Natural killer cell (primary cell): ENCODE results near the gene PTGES3L. TPM values are rescaled to one million over a fixed set of nuclear protein-coding genes. Genes with fewer than 3 reads are reported as not detected.
A peak's percentile ranks its signal among the peaks of the same experiment; 100 is the strongest.
"Not testable (repeated sequence)": the region's sequence is repeated elsewhere in the genome, so short reads cannot be mapped to it uniquely, and the experiment has no call there.

Source experiments
- ATAC-seq, 3 donors: fragments of 150-1000 bp in 2 of 3; fragments of 200-7000 bp in 1 of 3; cut with Tn5 transposase; 1 replicate in 1 of 3; 2 replicates in 2 of 3; pipeline ENCODE4 v1.10.0; 2021; ENCODE audit warnings: mild to moderate bottlenecking in 2 of 3, moderate library complexity in 2 of 3
- DNase-seq, 2 donors: peaks; one replicate each; pipeline versions ENCODE4 v3.0.0 to v3.0.0-alpha.2; 2013 to 2021; ENCODE audit warnings: mixed read lengths in 1 of 2
- H3K27ac ChIP-seq: one replicate; pipeline ENCODE4 v1.5.1; 2013; ENCODE audit warnings: mild to moderate bottlenecking, low read length
- H3K27me3 ChIP-seq: one replicate; pipeline ENCODE4 v1.6.1; 2013; ENCODE audit warnings: low read length; ENCODE audit not compliant: control insufficient read depth, insufficient read depth
- H3K36me3 ChIP-seq: one replicate; pipeline ENCODE4 v1.6.1; 2013; ENCODE audit warnings: low read length; ENCODE audit not compliant: control insufficient read depth, insufficient read depth
- H3K4me1 ChIP-seq: one replicate; pipeline ENCODE4 v1.6.1; 2013; ENCODE audit warnings: low read length; ENCODE audit not compliant: control insufficient read depth, insufficient read depth
- H3K4me3 ChIP-seq: one replicate; pipeline ENCODE4 v1.5.1; 2013; ENCODE audit warnings: low read length
- H3K9me3 ChIP-seq: one replicate; pipeline ENCODE4 v1.6.1; 2013; ENCODE audit warnings: low read length; ENCODE audit not compliant: control insufficient read depth, insufficient read depth
- H3K27ac Mint-ChIP-seq, 2 donors: one replicate each; pipeline ENCODE4 v1.8.0; 2022; ENCODE audit warnings: mild to moderate bottlenecking in 2 of 2, mixed read lengths in 2 of 2, moderate library complexity in 1 of 2
- H3K27me3 Mint-ChIP-seq, 2 donors: one replicate each; pipeline ENCODE4 v1.8.0; 2022; ENCODE audit warnings: low read depth in 2 of 2, mixed read lengths in 2 of 2
- H3K36me3 Mint-ChIP-seq: one replicate; pipeline ENCODE4 v1.8.0; 2022; ENCODE audit warnings: mixed read lengths
- H3K4me1 Mint-ChIP-seq, 2 donors: one replicate each; pipeline ENCODE4 v1.8.0; 2022; ENCODE audit warnings: mixed read lengths in 2 of 2
- H3K4me3 Mint-ChIP-seq: one replicate; pipeline ENCODE4 v1.8.0; 2022; ENCODE audit warnings: mild to moderate bottlenecking, moderate library complexity, mixed read lengths
- H3K9me3 Mint-ChIP-seq, 2 donors: one replicate each; pipeline ENCODE4 v1.8.0; 2022; ENCODE audit warnings: mixed read lengths in 2 of 2
- CTCF ChIP-seq: fragments of 200-600 bp; IDR thresholded peaks from one replicate; pipeline ENCODE4 v1.8.0; 2022; ENCODE audit warnings: antibody characterized with exemption
- WGBS: methylation state at CpG from one replicate; pipeline ENCODE4 v1.1.7; 2013; ENCODE audit warnings: missing lambda C conversion rate; ENCODE audit not compliant: insufficient coverage; 5-methylcytosine and 5-hydroxymethylcytosine counted together
- intact Hi-C: fragments of 100-400 bp; cut with micrococcal nuclease; formaldehyde crosslinking; loops from one replicate; pipeline ENCODE4 v1.14.2; 2022
- total RNA-seq, 4 donors: library from RNA; stranded (reverse); fragments of 120-200 nt in 1 of 4; gene quantifications; one replicate each; pipeline versions ENCODE4 v1.2.3 to v1.2.4, GENCODE V29; 2013 to 2022

The PTGES3L gene
- total RNA-seq, 3 donors from 2014 or later (not counting 1 experiment from before 2014, with no cell fraction given) = 0.53 to 0.87 TPM; not detected in 1

DNA sequence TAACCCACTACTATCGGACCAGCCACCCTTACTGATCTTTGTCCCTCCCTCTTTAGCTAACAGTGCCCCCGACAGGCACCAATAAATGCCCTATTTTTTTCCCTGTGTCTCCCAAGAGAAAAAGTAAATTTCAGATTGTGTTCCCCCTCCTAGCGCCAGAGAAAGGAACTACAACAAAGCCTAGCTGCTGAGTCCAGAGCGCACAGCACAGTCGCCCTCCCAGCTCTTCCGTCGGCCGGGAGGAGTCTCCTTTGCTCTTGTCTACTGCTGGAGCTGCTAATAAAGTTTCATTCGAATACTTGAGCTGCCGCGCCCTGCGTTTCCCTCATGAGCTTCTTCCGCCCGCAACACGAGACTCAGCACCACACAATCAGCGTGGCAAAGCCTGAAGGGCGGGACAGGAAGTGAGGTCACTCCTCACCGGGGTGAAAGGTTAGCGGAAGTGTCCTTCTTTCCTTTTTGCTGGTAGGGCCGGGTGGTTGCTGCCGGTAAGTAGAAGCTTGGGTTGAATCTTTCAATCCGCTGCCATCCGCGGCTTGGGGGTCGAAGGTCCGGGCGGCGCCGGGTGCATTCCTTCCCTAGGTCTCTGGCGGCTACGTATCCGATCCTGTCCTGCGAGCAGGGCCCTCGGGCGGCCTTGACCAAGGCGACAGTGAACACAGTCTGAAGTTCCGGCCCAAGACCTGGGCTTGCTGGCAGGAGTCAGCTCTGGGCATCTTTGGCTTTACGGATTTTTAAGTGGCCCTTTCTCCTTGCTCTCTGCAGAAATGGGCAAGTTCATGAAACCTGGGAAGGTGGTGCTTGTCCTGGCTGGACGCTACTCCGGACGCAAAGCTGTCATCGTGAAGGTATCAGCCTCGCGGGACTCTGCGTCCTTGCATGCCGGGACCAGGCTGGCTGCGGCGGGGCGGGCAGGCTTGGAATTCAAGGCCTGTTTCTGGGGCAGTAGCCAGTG, 18.4 kb upstream of the PTGES3L start, which contains the start of gene RPL27:
Gene RPL27, plus strand, starts transcription at position 436 of the 955 bp plus-strand sequence. Its CDS starts 332 bp downstream, at position 768.
- H3K36me3 ChIP-seq = peaks cover 31% of the 10 kb centered on the region
- Mint-ChIP-seq H3K9me3 (no peaks in the 10 kb centered on the region), H3K36me3 (no peaks in the 10 kb centered on the region), H3K4me3 (peak within 1 kb of the TSS; percentile 97), H3K27ac (peak within 1 kb of the TSS; percentile 95 to 98), H3K4me1 (peaks cover 25 to 28% of the 10 kb centered on the region in 2 donors), H3K27me3 (no peaks in the 10 kb centered on the region)
- intact Hi-C loops = loop anchor here (10.0 kb wide), 1 partner anchor 487 kb away; the partner anchor contains the start of gene DHX8
- no peaks in the 10 kb centered on the region for H3K9me3 ChIP-seq
- DNase-seq (peak; percentile 98 to 100), ATAC-seq (peak; percentile 93 to 99 (median 95))
- peaks cover 18% of the 10 kb centered on the region for H3K4me1 ChIP-seq
- H3K27me3 ChIP-seq = no peaks in the 10 kb centered on the region
- H3K4me3 ChIP-seq = peak within 1 kb of the TSS; percentile 90
- WGBS = under 1% methylated on average over 49 of the region's 49 CpGs
- H3K27ac ChIP-seq = peak within 1 kb of the TSS; percentile 93
- TF ChIP-seq CTCF = peak; percentile 94

DNA sequence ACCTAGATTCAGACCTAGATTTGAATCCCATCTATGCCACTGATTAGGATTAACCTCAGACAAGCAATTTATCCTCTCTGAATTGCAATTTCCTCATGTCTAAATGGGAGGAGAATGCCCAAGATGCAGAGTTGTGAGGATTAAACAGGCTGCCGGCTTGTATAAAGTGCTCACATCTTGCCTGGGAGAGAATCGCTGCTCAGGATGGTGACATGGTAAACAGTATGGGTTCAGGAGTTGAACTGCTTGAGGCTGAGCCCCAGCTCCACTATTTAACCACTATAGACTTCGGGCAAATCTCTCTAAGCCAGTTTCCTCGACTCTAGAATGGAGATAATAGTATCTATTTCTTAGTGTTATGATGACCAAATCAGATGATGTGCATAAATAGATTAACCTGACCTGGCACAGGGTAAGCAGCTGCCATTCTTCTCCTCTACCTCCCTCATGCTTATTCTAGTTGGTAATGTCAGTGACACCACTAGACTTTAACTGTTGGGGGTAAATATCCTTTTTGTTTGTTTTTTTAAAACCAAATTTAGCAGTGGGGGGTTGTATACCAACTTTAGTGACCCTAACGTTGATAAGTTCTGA, 17.6 kb upstream of the PTGES3L start:
- no peaks in the 10 kb centered on the region for H3K27me3 Mint-ChIP-seq
- peaks cover 18% of the 10 kb centered on the region for H3K4me1 ChIP-seq
- H3K9me3 Mint-ChIP-seq = no peaks in the 10 kb centered on the region
- WGBS = 33% methylated on average over 2 of the region's 5 CpGs
- TF ChIP-seq CTCF = no peak
- no peak for ATAC-seq
- H3K27me3 ChIP-seq = no peaks in the 10 kb centered on the region
- H3K4me3 Mint-ChIP-seq = peak overlapping the region; percentile 97
- H3K27ac ChIP-seq = peak overlapping the region; percentile 74
- H3K36me3 ChIP-seq = peaks cover 31% of the 10 kb centered on the region
- intact Hi-C loops = loop anchor here (10.0 kb wide), 1 partner anchor 487 kb away; the partner anchor contains the start of gene DHX8
- no peaks in the 10 kb centered on the region for H3K9me3 ChIP-seq
- H3K36me3 Mint-ChIP-seq = no peaks in the 10 kb centered on the region
- peaks cover 25 to 28% of the 10 kb centered on the region in 2 donors for H3K4me1 Mint-ChIP-seq
- no peak overlapping the region for H3K4me3 ChIP-seq
- H3K27ac Mint-ChIP-seq = peak overlapping the region; percentile 95 to 98
- DNase-seq = no peak

GRCh38 chr17:42993913-42994312, 14.0 kb upstream of the PTGES3L start:
- H3K4me1 Mint-ChIP-seq = peaks cover 14 to 15% of the 10 kb centered on the region in 2 donors
- H3K9me3 ChIP-seq, H3K36me3 Mint-ChIP-seq, H3K27me3 Mint-ChIP-seq, H3K4me3 Mint-ChIP-seq, H3K9me3 Mint-ChIP-seq, H3K4me3 ChIP-seq, ATAC-seq, H3K27me3 ChIP-seq, H3K4me1 ChIP-seq, H3K27ac ChIP-seq, DNase-seq: not testable (repeated sequence)
- H3K27ac Mint-ChIP-seq = peak overlapping the region in 1 of 2 donors; percentile 31
- intact Hi-C loops = loop anchor here (10.0 kb wide), 1 partner anchor 491 kb away; the partner anchor contains the start of gene DHX8
- WGBS = 99% methylated on average over 8 of the region's 10 CpGs
- H3K36me3 ChIP-seq = peaks cover 39% of the 10 kb centered on the region

GRCh38 chr17:42992872-42993271, 13.0 kb upstream of the PTGES3L start:
- no peak overlapping the region for H3K27ac ChIP-seq
- no peak overlapping the region for H3K4me3 ChIP-seq
- Mint-ChIP-seq H3K4me3 (no peak overlapping the region), H3K36me3 (no peaks in the 10 kb centered on the region), H3K27me3 (no peaks in the 10 kb centered on the region), H3K9me3 (no peaks in the 10 kb centered on the region), H3K4me1 (peaks cover 4 to 7% of the 10 kb centered on the region in 2 donors), H3K27ac (no peak overlapping the region)
- H3K36me3 ChIP-seq = peaks cover 49% of the 10 kb centered on the region
- DNase-seq (no peak), ATAC-seq (no peak)
- peaks cover 6% of the 10 kb centered on the region for H3K4me1 ChIP-seq
- intact Hi-C loops = loop anchor here (10.0 kb wide), 1 partner anchor 492 kb away; the partner anchor contains the start of gene DHX8
- H3K27me3 ChIP-seq = no peaks in the 10 kb centered on the region
- WGBS = 91% methylated on average over 5 of the region's 5 CpGs
- H3K9me3 ChIP-seq = no peaks in the 10 kb centered on the region
- no peak for TF ChIP-seq CTCF
